ENCODE data around the gene PODXL2.

- TF ChIP-seq, protein P1, sequence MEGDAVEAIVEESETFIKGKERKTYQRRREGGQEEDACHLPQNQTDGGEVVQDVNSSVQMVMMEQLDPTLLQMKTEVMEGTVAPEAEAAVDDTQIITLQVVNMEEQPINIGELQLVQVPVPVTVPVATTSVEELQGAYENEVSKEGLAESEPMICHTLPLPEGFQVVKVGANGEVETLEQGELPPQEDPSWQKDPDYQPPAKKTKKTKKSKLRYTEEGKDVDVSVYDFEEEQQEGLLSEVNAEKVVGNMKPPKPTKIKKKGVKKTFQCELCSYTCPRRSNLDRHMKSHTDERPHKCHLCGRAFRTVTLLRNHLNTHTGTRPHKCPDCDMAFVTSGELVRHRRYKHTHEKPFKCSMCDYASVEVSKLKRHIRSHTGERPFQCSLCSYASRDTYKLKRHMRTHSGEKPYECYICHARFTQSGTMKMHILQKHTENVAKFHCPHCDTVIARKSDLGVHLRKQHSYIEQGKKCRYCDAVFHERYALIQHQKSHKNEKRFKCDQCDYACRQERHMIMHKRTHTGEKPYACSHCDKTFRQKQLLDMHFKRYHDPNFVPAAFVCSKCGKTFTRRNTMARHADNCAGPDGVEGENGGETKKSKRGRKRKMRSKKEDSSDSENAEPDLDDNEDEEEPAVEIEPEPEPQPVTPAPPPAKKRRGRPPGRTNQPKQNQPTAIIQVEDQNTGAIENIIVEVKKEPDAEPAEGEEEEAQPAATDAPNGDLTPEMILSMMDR (IDR thresholded peaks at IDR 0.05; ENCODE audit: borderline replicate concordance, extremely low read depth, low read length, poor library complexity, severe bottlenecking) = no peak
- TF ChIP-seq EZH2 (IDR thresholded peaks at IDR 0.05; ENCODE audit: borderline replicate concordance, low read depth, low read length, severe bottlenecking) = no peak
Observed at GRCh38 chr3:127590282-127590592, 38.7 kb upstream of the PODXL2 start.

All from DND-41 (cell line).